HG03442 (cell line): ENCODE data around the gene ALOX15B.

Experiments used
- ATAC-seq: cut with Tn5 transposase; IDR thresholded peaks from one replicate; pipeline ENCODE4 v1.9.1; 2021; ENCODE audit warnings: mild to moderate bottlenecking, moderate library complexity; ENCODE audit not compliant: unreplicated experiment

ALOX15B gene, protein sequence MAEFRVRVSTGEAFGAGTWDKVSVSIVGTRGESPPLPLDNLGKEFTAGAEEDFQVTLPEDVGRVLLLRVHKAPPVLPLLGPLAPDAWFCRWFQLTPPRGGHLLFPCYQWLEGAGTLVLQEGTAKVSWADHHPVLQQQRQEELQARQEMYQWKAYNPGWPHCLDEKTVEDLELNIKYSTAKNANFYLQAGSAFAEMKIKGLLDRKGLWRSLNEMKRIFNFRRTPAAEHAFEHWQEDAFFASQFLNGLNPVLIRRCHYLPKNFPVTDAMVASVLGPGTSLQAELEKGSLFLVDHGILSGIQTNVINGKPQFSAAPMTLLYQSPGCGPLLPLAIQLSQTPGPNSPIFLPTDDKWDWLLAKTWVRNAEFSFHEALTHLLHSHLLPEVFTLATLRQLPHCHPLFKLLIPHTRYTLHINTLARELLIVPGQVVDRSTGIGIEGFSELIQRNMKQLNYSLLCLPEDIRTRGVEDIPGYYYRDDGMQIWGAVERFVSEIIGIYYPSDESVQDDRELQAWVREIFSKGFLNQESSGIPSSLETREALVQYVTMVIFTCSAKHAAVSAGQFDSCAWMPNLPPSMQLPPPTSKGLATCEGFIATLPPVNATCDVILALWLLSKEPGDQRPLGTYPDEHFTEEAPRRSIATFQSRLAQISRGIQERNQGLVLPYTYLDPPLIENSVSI

GRCh38 chr17:8038954-8039610 is at the start of gene ALOX15B:
Gene ALOX15B (plus strand): TSS chr17:8039059. CDS start chr17:8039156, 97 bp downstream.
- ATAC-seq = no peak

DNA sequence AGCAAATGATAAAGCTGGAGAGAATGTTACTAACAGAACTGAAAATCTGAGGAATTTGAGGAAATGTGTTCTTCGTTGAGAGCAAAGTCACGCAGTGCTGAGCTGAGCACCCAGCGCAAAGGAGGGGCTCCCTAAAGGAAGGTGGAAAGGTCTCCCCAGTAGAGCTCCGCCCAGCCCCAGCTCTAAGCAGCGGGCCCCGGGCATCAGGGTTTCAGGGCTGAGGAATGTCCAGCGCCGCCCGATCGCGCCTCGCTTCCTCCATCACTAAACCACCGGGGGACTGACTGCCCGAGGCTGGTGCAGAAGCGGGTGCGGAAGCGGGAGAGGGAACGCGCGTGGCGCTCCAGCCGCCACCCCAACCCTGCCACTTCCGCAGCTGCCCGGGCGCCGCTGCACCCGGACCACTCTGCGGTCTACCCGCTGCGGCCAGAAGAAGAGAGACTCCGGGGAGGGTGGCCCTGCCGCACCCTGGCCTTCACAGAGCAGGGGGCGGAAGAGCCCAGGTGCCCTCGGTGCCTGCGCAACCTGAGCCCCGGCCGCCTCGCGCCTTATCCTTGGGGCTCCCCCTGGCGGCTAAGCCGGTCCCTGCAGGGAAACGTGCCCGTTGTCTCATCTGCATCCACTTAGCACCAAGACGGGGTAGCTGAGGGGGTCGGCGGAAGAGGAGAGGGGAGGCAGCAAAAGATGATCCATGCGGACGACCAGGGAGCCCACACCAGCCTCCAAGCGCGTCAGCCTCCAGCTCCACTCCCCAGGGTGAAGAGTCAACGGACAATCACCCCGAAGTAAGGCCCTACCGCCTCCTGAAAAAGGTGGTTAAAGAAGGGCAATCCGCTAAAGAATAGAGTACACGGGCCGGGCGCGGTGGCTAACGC is 48.8 kb upstream of the ALOX15B start:
- peak; percentile 72 for ATAC-seq

DNA sequence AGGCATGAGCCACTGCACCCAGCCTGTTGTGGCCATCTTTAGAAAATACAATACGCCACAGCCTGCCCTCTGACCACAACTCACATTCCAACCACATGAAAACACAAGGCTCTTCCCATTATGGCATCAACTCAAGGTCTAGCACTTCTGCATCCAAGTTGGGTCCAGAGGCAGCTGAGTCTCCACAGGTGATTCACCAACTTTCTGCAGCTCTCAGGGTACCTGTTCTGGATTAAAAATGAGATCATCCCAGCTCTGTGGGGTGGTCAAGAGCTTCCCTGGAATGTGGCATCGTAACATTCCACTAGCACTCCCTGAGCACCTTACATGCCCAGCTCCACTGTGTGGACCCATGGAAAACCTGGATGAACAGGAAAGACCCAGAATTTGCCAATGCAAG is 46.3 kb upstream of the ALOX15B start:
- ATAC-seq = no peak

DNA sequence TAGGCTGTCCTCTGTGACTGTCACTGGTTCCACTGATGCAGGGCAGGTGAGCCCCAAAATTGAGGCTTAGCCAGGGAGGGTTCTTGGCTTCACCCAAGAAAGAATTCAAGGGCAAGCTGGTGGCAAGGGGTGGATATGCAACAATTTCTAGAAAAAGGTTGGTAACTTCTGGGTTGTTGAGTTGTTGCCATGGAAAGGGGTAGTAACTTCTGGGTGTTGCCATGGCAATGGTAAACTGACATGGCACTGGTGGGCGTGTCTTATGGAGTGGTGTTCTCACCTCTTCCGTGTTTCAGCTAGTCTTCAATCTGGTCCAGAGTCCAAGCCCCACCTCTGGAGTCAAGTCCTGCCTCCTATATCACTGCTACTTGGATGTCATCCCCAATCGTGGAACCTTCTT is 45.9 kb upstream of the ALOX15B start:
- no peak for ATAC-seq

DNA sequence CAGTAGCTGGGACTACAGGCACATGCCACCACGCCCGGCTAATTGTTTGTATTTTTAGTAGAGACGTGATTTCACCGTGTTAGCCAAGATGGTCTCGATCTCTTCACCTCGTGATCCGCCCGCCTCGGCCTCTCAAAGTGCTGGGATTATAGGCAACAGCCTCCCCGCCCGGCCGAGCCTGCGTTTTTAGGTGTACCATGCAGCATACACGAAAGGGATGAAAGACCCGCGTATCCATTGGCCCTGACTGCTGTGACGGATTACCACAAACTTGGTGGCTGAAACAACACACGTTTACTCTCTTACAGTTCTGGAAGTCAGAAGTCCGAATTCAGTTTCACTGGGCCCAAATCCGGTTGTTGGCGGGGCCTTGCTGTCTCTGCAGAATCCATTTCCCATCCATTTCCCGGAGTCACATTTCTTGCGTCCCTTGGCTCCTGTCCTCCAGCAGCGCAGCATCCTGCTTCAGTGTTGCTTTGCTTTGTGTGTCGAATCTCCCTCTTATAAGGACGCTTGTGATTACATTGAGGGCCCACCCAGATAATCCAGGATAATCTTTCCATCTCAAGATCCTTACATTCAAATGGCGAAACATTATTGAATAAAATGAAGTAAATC is 44.8 kb upstream of the ALOX15B start:
- ATAC-seq = no peak

DNA sequence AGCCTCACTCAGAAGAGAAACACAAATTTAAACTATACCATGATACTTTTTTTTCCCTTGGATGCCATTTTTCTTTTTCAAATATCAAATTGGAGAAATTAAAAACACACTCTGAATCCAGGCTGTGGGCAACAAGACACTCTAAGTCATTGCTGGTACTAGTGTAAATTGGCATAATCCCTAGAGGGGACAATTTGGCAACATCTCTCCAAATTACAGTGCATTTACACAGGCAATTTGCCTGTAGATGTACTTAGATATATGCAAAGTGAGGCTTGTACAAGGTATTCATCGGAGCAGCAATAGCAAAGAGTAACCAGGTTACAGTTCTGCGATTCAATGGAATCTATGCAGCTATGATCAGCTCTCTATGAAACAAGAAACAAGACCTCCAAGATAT is 43.1 kb upstream of the ALOX15B start:
- ATAC-seq = no peak

- ATAC-seq = no peak
These were observed 41.7 kb upstream of the ALOX15B start for GRCh38 chr17:7997186-7997585.

DNA sequence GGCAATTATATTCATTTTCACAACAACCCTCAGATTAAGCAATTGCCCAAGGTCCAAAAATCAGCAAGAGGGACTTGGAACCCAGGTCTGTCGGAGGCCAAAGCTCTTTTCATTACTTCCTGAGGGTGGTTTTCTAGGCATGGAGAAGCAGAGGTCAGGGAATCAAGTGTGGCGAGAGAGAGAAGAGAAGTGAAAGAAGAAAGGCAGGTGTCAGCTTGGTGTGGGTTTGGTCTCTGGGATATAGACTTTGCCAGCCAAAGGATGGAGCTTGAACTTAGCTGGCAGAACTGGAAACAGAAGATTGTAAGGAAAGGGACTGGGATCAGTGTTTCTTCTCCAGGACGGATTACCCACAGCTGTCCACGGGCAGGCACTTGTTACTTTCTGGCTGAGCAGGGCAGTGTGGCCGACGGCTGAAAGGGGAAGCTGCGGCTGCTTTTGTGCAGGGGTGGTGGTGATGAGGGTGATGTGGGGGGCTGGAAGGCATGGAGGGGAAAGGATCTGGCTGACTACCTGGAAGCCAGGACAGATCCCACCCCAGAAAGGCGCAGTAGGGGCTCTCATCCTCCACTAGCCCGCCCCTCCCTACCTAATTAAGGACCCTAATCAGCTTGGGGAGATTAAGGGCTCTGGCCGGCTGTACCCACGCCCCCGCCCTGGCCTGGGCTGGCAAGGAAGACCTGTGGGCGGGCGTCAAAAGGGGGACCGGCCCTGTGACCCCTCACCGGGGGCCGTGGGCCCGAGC is 36.7 kb upstream of the ALOX15B start, which contains the start of gene GUCY2D:
TSS of gene GUCY2D (plus strand) at position 640 of the 745 bp plus-strand sequence. CDS start 433 bp downstream, outside the sequence.
- ATAC-seq = no peak

DNA sequence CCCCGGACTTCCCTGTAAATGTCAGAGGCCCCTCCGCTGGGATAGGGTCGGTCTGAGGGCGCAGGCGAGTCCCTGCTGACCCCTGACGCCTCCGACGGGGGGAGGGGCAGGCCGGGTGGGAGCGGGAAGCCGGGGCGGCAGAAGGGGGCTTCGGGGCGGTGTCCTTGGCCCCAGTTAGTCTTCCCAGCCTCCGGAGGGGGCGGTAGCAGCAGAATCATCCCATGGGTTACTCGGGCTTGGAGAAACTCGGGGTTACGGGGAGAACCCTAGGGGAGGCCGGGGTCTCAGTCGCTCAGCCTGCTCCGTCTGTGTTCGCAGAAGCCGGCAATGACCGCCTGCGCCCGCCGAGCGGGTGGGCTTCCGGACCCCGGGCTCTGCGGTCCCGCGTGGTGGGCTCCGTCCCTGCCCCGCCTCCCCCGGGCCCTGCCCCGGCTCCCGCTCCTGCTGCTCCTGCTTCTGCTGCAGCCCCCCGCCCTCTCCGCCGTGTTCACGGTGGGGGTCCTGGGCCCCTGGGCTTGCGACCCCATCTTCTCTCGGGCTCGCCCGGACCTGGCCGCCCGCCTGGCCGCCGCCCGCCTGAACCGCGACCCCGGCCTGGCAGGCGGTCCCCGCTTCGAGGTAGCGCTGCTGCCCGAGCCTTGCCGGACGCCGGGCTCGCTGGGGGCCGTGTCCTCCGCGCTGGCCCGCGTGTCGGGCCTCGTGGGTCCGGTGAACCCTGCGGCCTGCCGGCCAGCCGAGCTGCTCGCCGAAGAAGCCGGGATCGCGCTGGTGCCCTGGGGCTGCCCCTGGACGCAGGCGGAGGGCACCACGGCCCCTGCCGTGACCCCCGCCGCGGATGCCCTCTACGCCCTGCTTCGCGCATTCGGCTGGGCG is 35.9 kb upstream of the ALOX15B start:
- no peak for ATAC-seq

DNA sequence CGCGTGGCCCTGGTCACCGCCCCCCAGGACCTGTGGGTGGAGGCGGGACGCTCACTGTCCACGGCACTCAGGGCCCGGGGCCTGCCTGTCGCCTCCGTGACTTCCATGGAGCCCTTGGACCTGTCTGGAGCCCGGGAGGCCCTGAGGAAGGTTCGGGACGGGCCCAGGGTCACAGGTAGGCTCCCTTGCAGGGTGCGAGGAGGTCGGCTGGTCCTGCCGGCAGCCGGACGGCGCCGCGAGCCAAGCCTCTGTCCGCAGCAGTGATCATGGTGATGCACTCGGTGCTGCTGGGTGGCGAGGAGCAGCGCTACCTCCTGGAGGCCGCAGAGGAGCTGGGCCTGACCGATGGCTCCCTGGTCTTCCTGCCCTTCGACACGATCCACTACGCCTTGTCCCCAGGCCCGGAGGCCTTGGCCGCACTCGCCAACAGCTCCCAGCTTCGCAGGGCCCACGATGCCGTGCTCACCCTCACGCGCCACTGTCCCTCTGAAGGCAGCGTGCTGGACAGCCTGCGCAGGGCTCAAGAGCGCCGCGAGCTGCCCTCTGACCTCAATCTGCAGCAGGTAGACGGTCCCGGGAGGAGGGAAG is 35.2 kb upstream of the ALOX15B start:
- no peak for ATAC-seq

GRCh38 chr17:8004899-8005298 is 34.0 kb upstream of the ALOX15B start:
- ATAC-seq = no peak

GRCh38 chr17:8005357-8005756 is 33.5 kb upstream of the ALOX15B start:
- no peak for ATAC-seq

DNA sequence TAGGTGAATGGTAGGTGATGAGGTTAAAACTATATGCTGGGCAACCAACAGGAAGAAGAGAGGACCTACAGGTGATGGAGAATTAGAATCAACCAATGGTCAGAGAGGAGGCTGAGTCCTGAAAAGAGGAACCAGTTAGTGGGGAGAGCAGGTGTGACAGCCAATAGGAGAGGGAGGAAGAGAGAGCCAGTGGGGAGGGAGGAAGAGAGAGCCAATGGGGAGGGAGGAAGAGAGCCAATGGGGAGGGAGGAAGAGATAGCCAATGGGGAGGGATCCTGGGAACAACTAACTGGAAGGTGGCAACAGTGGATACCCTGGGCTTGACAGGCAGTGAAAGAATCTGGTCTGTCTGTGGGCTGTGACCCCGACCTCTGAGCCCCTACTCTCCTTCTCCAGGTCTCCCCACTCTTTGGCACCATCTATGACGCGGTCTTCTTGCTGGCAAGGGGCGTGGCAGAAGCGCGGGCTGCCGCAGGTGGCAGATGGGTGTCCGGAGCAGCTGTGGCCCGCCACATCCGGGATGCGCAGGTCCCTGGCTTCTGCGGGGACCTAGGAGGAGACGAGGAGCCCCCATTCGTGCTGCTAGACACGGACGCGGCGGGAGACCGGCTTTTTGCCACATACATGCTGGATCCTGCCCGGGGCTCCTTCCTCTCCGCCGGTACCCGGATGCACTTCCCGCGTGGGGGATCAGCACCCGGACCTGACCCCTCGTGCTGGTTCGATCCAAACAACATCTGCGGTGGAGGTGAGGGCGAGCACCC is 32.7 kb upstream of the ALOX15B start:
- no peak for ATAC-seq

GRCh38 chr17:8006836-8007680 is 31.8 kb upstream of the ALOX15B start:
- ATAC-seq = no peak

- no peak for ATAC-seq
These were observed 31.0 kb upstream of the ALOX15B start for GRCh38 chr17:8007836-8008235.

DNA sequence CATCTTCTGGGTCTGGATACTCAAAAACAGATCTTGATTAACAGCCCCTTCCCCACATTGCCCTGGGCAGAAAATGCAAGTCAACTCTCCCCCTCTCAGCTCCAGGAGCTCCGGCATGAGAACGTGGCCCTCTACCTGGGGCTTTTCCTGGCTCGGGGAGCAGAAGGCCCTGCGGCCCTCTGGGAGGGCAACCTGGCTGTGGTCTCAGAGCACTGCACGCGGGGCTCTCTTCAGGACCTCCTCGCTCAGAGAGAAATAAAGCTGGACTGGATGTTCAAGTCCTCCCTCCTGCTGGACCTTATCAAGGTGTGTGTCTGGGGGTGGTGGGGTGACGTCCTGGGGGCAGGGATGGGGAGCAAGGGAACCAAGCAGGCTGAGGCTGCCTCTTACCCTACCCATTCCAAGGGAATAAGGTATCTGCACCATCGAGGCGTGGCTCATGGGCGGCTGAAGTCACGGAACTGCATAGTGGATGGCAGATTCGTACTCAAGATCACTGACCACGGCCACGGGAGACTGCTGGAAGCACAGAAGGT is 26.7 kb upstream of the ALOX15B start:
- no peak for ATAC-seq
